ENCODE data around the gene FAM168A.
"Not testable (repeated sequence)": the region's sequence is repeated elsewhere in the genome, so short reads cannot be mapped to it uniquely, and the experiment has no call there.

The FAM168A gene

DNA sequence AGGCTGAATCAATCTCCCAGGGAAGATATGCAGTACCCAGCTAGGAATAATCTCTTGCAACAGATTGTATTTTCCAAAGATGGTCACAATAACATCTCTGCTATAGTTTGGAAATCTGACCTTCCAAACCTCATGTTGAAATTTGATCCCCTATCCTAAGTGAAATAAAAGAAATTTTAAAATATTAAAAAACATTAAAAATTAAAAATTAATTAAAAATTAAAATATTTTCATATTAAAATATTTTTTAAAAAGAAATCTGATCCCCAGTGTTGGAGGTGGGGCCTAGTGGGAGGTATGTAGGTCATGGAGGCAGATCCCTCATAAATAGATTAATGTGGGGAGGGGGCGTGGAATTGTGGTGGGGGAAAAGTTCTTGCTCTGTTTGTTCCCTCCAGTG, 79.7 kb downstream of the FAM168A start:
- no peak for DNase-seq (ENCODE audit: low read depth)

DNA sequence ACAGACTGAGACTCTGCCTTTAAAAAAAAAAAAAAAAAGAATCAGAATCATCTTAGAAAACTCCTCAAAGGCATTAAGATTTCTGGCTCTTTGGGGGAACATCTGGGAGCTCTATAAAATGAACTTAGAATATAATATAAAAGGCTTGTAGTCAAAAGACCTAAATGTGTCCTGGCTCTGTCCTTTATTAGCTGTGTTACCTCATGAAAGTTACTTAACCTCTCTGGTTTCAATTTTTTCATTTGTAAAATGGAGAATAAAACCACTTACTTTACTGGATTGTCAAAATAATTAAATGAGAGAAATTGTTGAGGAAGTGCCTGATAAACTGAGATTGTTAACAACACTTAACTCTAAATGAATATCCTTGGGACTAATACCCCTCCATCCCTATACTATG, 81.8 kb downstream of the FAM168A start:
- no peak for DNase-seq (ENCODE audit: low read depth)

DNA sequence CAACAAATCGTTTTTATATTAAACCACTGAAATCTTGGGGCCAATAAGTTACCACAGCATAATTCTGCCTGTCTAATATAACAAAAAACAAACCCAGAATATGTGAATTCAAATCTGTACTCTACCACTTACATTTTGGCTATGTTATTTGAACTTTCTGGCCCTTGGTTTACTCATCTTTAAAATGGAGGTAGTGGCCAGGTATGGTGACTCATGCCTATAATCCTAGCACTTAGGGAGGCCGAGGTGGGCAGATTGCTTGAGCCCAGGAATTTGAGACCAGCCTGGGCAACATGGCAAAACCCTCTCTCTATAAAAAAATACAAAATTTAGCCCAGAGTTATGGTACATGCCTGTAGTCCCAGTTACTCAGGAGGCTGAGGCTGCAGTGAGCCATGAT, 84.2 kb downstream of the FAM168A start:
- no peak for DNase-seq (ENCODE audit: low read depth)

DNA sequence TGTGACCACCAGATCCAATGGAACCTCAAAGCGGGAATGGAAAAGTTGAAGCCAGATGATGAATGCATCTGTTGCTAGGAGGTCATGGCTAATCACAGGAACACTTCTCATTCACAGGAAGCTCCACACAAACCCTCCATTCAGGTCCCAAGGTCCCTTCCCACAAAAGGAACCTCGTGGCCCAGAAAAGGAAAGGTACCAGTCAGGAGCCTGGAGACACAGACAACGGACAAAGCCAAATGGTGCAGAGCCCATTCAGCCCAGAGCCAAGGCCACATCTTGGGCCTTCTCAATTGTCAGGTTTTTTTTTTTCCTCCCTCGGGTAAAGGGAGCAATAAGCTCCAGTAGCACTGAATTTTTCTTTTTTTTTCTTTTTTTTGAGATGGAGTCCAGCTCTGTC, 87.0 kb downstream of the FAM168A start:
- DNase-seq (ENCODE audit: low read depth): no peak

DNA sequence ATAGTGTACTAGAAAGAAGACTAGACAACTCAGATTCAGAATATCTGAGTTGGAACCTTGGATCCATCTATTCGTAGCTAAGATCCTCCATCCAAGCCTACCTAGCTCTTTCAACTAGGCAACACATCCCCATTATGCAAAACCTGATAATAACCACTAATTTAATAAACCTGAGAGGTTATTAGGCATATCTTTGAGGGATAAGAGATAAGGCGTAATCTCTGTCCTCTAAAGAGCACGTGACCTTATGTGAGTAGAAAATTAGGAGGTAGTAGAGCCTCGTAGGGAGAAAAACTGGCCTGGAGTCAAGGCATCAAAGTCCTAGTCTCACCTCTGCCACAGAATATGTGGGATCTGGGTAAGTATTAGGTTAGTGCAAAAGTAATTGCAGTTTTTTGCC, 87.8 kb downstream of the FAM168A start:
- DNase-seq (ENCODE audit: low read depth): no peak

DNA sequence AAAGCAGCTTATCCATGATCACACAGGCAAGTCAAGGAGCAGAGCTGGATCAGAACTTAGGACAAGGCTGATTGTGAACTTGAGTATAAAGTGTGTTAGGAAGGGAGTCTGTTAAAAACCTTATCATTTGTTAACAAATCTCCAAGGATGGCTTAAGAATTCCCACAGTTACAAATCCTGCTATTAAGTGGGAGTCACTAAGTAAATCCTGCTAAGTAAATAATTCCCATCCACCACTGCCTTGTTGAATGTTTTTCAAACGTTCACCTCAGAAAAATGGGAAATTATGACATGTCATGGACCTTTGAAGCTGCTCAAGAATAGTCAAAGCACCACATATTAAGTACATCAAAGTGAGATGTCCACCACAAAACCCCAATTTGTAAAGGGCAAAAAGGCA, 88.7 kb downstream of the FAM168A start:
- DNase-seq (ENCODE audit: low read depth): no peak

DNA sequence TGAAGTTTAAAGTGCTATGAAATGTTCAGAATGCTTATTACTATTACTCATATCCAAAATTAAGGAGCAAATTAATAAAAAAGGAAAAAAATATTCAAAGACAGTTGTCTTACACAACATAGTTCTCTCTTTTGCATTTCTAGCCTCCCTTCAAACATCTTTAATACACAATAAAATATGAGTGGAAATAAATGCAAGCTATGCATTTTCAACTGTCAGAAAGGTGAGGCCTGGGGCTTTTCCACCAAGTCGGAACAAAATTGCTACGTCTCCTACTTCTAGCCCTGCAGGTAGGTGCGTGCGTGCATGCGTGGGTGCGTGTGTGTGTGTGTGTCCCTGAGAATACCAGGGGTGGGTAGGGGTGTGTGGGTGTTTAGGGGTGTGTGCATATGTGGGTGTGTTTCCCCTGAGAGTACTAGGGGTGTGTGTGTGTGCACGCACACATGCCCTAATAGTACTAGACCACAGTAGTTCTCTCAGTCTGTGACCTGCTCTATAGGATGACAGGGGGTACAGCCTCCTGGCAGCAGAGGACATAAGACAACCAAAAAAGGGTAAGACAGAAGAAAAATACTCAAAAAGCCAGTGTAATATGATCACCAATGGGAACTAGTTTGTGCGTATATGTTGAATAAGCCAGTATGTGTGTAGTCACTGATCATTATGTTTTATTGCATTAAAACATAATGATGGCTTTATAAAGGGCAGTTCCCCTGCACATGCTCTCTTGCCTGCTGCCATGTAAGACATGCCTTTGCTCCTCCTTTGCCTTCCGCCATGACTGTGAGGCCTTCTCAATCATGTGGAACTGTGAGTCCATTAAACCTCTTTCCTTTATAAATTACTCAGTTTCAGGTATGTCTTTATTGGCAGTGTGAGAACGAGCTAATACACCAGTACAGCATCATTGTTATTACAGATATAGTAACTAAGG, 89.4 kb downstream of the FAM168A start:
- no peak for DNase-seq (ENCODE audit: low read depth)

DNA sequence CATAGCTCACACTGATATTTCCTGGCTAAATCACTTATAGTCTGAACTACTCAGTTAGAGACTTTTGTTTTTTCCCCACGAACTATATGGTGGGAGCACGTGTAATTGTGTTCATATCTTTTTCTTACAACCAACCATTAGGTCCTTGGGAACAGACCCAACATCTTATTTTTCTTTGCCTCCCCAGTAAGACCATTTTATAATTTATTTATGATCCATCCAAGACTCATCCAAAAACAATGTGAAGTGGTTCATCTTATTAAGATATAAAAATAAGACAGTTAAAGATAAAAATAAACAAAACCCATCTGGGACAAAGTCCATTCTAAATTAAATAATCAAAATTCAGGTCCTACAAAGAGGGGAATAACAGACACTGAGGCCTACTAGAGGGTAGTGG, 90.8 kb downstream of the FAM168A start:
- DNase-seq (ENCODE audit: low read depth): no peak

DNA sequence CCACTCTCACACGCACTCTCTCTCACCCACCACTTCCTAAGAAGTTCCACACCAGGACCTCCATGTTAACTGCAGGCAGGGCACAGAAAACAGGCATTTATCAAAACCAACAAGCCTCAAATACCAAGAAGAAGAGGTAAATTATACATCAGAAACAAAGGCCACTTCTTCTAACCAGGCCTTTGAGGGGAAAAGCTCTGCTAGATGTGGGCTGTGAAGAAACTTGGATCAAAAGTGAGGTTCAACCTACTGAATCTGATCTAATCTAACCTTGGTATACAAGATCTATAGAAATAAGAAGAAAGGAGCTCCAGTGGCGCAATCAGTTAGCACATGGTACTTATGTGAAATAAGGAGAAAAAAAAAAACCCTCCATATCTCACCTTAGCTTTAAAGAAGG, 91.9 kb downstream of the FAM168A start:
- no peak for DNase-seq (ENCODE audit: low read depth)

DNA sequence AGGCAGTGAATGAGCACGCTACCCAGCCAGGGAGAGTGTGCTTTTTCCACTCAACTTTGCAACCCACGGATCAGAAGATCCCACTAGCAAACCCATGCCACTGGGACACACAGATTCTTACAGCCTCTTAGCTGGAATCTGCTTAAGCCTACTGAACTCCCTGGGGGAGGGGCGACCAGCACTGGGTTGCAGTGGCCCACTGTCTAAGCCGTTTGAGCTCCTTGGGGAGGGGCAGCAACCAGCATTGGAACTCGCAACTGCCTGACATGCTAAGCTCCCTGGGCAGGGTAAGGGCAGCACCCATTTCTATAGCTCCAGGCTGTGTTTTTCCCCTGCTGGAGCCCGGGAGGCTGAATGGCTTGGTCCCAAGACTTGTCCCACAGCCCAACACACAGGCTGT, 99.6 kb downstream of the FAM168A start:
- DNase-seq (ENCODE audit: low read depth): no peak

DNA sequence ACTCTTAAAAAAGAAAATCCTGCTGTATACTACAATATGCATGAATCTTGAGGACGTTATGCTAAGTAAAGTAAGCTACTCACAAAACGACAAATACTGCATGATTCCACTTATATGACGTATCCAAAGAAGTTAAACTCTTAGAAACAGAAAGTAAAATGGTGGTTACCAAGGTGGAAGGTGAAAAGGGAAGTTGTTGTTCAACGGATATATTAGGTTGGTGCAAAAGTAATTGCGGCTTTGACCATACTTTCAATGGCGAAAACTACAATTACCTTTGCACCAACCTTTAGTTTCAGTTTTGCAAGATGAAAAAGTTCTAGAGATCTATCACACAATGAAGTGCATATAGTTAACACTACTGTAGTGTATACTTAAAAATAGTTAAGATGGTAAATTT, 101.8 kb downstream of the FAM168A start:
- no peak for DNase-seq (ENCODE audit: low read depth)

DNA sequence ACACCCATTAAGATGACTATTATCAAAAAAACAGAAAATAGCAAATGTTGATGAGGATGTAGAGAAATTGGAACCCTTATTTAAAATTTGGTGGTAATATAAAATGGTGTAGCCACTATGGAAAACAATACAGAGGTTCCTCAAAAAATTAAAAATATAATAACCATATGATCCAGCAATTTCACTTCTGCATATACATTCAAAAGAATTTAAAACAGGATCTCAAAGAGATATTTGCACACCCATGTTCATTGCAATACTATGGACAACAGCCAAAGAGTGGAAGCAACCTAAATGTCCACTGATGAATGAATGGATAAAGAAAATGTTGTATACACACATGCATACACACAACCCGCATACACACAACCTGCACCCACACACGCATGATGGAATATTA, 102.2 kb downstream of the FAM168A start:
- no peak for DNase-seq (ENCODE audit: low read depth)

DNA sequence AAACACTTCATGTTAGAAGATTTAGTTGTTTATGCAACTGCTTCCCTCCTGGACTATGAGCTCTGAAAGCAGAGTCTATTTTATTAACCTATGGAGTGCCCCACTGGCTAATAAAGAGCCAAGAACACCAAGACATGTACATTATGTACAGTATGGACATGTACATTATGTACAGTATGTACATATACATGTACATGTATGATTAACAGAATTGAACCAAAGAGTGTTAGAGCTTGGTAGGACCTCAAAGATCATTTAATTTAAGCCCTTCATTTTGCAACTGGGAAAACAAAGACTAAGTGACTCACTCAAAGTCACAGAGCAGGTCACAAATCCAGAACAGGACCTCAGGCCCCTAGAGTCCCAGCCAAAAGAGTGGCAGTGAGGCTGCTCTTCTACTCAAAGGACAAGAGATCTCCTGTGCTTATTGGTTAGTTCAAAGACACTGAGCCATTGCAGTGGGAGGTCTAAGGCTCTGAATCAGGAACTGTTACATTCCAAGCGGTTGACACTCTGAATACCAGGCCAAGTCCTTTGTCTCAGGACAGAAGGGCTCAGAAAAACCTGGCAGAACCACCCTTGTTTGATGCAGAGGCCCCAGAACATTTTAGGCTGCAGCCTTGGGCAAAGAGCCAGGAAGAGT, 103.8 kb downstream of the FAM168A start:
- no peak for DNase-seq (ENCODE audit: low read depth)

DNA sequence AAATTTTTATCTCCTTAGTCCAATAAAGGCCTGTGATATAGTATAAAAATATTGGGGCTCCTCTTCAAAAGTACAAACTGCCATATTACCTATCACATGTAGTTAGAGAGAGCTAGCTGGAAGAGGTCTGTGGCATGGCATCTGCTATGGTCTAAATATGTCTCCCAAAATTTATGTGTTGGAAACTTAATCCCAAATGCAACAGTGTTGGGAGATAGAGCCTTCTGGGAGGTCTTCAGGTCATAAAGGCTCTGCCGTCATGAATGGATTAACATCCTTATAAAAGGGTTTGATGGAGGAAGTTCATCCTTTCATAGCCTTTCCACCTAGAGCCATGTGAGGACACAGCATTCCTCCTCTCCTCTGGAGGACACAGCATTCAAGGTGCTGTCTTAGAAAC, 116.3 kb downstream of the FAM168A start:
- DNase-seq (ENCODE audit: low read depth): no peak

DNA sequence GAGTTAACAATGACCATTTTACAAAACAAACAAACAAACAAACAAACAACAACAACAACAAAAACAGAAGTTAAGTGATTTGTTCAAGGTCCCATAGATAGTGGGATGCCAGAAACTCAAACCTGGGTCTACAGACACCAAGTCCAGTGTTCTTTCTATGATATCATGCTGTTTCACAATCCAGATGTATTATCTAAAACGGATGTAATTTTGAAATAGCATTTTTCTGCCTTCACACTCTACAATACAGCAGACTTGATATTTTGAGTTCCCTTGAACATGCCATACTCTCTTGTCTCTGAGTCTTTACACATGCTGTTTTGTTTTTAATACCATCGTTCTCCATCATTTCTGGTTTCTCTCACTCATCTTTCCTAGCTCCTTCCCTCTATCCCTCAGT, 117.2 kb downstream of the FAM168A start:
- DNase-seq (ENCODE audit: low read depth): no peak

DNA sequence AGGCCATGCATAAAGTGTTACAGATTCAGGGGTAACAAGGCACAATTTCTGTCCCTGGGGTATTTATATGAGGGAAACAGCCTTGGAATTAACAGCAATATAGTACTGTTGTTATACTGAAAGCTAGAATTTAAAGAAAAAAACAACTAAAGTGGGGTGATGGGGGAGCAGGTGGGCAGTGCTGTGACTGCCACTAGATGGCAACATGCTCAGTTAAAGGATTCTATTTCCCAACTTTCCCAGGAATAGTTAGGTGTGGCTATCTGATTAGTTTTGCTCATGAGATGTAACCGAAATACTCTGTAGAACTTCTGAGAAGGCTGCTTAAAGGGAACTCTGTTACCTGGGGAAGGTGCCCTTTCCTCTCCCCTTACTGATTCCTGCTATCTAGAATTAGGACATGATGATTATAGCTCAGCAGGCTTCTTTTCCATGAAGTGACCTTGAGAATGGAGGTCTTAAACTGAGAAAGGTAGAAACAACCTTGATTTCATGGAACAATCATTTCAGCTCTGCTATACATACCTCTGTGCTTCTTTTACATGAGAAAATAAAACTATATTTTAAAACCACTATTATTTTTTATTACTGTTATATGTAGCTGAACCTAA, 119.1 kb downstream of the FAM168A start:
- DNase-seq (ENCODE audit: low read depth): no peak

DNA sequence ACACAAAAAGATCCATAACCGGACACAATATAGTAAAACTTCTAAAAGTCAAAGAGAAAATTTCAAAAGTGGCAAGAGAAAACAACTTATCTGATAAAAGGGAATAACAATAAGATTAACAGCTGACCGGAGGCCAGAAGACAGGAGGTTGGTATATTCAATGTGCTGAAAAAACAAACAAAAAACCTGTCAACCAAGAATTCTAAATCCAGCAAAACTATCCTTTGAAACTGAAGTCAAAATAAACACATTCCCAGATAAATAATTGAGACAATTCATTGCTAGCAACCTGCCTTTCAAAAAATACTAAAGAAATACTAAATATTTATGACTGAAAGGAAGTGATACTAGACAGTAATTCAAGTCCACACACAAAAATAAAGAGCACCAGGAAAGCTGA, 120.4 kb downstream of the FAM168A start:
- no peak for DNase-seq (ENCODE audit: low read depth)

DNA sequence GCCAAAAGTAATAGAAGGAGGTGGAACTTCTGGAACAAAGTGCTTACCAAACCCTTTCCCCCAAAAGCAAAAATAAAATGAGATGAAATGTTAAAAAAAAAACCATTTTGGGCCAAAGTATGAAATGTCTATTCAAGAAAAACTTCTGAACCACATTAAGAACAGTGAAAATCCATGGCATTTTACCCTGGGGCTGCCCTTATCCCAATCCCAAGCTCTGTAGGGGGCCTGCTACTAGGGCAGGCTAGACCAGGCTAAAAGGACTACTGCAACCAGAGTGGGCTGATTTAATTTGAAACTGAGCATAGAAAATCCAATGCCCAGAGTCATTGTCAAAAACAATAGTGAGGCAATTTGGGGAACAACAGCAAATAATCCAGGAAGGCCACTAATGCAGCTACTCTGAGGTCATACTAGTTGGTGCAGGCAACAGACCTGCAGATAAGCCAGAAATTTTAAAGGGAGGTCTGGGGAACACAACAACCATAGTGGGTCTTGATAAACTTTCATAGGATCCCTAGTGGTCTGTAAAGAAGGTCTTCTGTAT, 122.3 kb downstream of the FAM168A start:
- no peak for DNase-seq (ENCODE audit: low read depth)

DNA sequence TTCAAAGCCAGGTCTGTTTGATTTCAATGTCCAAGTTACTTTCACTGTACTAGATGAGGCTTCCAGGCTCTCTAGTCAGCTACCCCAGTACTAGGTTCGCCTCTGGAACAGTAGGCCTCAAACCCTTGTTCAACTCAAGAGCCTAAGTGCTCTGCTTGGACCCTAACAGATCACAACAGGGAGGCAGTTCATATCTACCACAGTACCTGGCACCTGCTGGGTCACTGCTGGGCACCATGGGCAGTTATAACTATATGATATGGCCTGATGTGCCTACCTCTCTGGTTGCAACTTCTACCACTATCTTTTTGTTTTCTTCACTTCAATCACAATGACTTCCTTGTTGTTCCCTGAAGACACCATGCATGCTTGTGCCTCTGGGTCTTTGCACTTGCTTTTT, 124.7 kb downstream of the FAM168A start:
- DNase-seq (ENCODE audit: low read depth): no peak

DNA sequence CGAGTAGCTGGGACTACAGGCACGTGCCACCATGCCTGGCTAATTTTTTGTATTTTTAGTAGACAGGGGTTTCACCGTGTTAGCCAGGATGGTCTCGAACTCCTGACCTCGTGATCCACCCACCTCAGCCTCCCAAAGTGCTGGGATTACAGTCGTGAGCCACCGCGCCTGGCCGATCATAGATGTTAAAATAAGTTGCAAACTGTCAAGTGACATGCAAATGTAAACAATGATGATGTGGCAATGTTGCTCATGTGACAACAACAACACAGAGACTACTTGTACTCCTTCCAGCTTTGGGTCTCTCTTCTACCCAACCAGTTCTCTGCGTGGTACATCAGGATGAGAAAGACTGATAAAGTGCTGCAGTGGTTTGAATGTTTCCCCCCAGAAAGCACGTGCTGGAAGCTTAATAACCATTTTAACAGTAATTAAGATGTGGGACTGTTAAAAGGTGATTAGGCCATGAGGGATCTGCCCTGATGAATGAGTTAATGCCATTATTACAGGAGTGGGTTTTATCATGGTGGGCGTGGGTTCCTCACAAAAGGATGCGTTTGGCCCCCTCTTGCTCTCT, 127.8 kb downstream of the FAM168A start:
- not testable (repeated sequence) for DNase-seq (ENCODE audit: low read depth)

DNA sequence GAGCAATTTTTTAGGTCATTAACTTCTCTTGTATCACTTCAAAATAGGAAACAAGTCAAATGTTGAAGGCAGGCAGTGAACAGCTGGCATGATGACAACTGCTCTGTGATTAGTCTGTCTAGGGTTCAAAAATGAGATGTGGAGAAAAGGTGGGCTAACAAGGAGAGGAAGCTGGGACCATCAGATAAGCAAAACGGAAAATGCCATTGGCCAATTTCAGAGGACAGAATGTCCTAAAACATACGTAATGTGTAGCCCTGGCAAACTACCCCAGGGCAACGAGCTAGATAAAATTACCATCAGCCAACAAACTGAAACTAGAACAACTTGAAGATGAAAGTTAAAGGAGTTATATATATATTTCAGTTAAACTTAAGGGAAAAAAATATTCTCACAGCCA, 128.5 kb downstream of the FAM168A start:
- DNase-seq (ENCODE audit: low read depth): no peak

DNA sequence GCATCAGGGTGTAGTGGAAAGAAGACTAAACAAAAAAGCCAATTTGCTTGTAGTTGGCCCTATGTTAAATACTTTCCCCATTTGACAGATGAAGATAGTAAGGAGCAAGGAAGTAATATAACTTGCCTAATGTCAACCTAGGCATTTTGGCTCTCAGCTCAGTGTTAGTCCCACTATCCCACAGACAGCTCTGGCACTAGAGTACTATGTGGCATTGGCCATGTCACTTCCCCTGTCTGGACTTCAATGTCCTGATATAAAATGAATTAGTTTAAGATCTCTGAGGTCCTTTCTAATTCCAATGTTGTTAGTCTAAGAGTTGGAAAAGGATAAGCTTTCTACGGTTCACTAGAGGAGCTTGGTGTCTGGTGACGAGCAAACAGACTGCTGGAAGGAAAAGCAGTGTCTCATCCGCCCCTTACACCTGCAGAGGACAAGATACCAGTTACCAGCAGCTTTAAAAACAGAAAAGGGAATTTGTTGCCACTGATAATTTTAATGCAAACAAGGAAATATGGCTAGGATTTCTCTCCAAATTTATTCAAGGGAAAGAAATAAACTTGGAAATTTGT, 129.2 kb downstream of the FAM168A start:
- DNase-seq (ENCODE audit: low read depth): no peak

Measured in activated T-cell treated with anti-CD3 and anti-CD28 coated beads for 1 hour (primary cell).